ENCODE results near the gene CDKN3.

DNA sequence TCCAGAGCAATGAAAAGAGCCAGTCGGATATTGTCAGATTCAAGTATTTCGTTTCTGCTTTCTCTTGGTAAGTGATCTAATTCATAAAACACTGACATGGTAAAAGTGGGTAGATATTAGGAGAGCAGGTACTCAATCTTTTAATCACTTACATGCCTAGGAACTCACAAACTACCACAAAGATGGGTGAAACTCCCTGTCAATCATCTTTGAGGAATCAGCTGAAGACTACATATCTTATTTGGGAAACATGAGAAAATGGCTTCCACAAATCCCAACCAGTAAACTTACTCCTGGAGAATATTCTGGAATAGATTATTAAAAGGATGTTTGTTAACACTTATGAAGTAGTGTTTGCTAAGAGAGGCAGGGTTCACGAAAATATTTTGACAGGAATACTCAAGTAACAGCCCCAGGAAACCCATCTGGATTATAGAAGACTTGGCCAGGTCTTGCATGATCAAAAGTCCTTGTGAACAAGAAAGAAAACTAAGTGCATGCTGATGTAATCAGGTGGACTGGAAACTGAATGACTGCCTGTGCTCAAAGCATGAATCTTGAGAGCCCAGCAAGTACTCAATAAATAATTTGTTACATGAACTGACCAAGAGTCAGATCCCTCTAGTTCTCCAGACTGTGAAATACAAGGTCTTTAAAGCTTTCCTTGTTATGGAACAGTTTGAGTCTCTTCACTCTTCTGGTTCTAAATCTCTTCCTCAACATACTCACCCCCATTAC lies 28.9 kb downstream of the CDKN3 start:
- TF ChIP-seq CTCF (IDR thresholded peaks at IDR 0.05; ENCODE audit: borderline replicate concordance, extremely low read depth, low read length, poor library complexity, severe bottlenecking), result no peak
- no peak for TF ChIP-seq EZH2 (IDR thresholded peaks at IDR 0.05; ENCODE audit: borderline replicate concordance, low read depth, low read length, severe bottlenecking)

All from DND-41 (cell line).